Measurements from ENCODE around the gene OPN4.

Gene OPN4

DNA sequence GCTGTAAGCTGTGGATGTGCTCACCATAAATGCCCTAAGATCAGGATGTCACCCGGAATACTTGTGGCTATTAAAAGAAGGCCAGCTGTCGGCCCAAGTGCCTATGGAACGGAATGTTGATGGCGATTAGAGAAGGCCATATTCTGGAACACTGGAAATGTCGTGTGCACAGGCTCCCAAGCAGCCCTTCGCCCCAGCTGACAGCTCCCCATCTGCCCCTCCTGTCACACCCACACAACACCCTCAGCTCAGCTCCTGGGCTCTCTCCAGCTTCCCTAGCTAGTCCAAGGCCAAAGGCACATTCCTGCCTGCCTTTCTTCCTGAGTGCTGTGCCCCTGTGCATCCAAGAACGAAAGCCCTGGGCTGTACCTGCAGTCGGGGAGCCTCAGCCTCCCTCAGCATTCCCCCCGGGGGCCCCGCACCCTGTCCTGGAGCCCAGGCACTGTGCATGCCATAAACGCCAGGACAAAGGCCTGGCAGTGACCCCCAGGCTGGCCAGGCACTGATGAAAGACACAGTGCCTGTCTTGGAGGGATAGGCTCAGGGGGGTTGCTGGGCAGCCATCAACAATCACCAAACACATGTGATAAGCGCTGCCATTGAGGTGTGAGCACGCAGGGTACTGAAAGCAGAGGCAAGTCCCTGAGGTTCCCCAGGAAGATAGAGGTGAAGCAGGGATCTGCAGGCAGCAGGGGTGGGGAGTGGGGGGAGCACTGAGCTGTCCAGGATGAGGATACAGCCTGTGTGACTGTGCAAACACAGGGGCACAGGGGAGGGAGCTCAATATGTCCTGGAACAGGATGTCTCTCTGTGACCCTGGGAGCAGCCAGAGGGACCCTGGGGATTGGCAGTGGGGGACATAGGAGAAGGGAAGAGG lies 10.2 kb downstream of the OPN4 start:
- ATAC-seq: no peak
- Mint-ChIP-seq H3K4me3 (no peak overlapping the region), H3K27ac (no peak overlapping the region), H3K4me1 (no peaks in the 10 kb centered on the region), H3K9me3 (no peaks in the 10 kb centered on the region), H3K36me3 (no peaks in the 10 kb centered on the region)
- DNase-seq (ENCODE audit: low spot score in 2 of 2): no peak

DNA sequence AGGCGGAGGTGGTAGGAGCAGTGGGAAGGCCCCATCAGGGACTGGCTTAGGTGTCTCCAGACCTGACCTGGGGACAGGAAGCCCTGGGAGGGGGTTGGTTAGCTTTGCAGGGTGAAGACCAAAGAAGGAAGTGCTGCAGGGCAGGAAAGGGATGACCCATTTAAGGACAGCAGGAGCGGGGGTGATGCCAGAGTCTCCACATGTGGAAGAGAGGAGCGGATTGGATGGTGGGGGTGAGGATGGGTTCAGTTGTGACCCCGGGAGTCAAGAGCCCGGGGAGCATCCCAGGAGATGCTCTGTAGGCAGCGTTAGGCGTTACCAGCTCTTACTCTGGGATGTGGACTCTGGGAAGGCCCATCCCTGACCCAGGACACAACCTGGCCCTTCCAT lies 10.9 kb downstream of the OPN4 start:
- Mint-ChIP-seq H3K36me3 (no peaks in the 10 kb centered on the region), H3K27ac (no peak overlapping the region), H3K9me3 (no peaks in the 10 kb centered on the region), H3K4me1 (no peaks in the 10 kb centered on the region), H3K4me3 (no peak overlapping the region)
- ATAC-seq: no peak
- DNase-seq (ENCODE audit: low spot score in 2 of 2): no peak

DNA sequence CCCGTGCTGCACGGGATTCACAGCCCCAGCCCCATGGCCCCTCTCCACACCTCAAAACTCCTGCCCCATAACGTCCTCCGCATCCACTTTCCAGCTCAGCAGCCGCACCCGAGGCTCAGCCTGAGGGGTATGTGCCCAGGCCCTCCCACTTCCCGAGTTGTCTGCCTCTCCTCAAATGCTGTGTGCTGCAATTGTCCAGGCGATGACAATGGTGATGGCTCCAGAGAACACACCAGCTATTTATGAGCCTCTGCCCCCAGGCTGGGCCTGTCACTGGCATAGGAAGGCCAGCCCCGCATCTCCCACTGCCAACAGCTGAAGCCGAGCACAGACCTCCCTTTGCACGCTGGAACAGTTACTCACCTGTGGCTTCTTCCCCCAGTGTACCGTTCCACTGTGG lies 11.5 kb downstream of the OPN4 start:
- Mint-ChIP-seq H3K36me3 (no peaks in the 10 kb centered on the region), H3K9me3 (no peaks in the 10 kb centered on the region), H3K27ac (no peak overlapping the region), H3K4me1 (no peaks in the 10 kb centered on the region), H3K4me3 (no peak overlapping the region)
- DNase-seq (ENCODE audit: low spot score in 2 of 2) (no peak), ATAC-seq (no peak)

DNA sequence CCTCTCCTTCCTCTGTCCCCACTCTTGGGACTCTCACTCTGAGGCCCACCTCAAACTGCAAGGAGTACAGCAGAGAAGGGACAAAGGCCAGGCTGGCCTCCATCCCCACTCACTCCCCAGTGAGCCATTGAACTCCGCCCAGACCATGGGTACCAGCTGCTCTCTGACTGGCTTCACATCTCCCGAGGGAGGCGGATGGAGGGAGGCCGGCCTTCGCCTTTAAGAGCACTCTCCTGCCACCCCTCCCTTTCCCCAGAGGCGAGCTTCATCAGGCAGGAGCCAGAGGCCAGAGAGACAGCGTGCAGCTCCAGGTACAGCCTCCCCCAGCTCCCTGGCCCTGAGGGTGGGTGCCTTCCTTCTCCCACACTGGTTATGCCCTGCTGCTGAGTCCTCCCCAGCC lies 12.2 kb downstream of the OPN4 start:
- H3K4me3 Mint-ChIP-seq: no peak overlapping the region
- H3K27ac Mint-ChIP-seq: no peak overlapping the region
- no peaks in the 10 kb centered on the region for H3K9me3 Mint-ChIP-seq
- DNase-seq (ENCODE audit: low spot score in 2 of 2): no peak
- no peaks in the 10 kb centered on the region for H3K36me3 Mint-ChIP-seq
- ATAC-seq: no peak
- H3K4me1 Mint-ChIP-seq: no peaks in the 10 kb centered on the region

DNA sequence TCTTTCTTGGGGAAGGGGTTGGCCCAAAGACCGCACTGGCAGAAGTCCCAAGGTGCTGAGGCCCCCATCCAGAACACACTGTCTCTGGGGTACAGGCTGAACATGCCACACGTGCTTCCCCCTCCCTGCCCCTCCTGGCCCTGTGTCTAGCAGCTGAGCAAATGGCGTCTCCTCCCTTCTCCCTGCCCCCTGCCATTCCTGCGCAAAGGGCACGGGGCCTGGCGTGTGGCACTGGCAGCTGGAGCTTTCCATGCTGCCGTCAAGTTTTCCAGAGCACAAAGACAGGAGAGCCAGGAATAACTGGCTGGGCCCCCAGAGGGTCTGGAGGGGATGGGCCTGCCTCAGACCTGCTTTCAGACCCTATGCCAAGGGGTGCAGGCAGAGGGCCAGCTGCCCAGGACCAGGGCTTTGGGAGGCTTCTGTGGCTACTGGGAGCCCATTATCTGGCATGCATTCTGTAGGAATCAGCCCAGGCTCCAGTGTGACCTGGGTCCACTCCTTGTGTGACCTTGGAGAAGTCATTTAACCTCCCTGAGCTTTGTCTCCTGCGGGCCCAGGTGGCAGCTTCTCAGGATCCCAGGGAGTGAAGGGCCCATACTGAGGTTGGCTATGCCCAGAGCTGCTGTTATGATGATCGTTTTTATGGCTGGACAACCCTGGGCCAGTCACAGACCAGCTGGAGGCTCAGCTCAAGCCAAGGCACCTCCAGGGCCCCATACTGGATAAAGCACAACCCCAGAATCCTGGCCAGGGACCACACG lies 13.3 kb downstream of the OPN4 start:
- H3K36me3 Mint-ChIP-seq: no peaks in the 10 kb centered on the region

DNA sequence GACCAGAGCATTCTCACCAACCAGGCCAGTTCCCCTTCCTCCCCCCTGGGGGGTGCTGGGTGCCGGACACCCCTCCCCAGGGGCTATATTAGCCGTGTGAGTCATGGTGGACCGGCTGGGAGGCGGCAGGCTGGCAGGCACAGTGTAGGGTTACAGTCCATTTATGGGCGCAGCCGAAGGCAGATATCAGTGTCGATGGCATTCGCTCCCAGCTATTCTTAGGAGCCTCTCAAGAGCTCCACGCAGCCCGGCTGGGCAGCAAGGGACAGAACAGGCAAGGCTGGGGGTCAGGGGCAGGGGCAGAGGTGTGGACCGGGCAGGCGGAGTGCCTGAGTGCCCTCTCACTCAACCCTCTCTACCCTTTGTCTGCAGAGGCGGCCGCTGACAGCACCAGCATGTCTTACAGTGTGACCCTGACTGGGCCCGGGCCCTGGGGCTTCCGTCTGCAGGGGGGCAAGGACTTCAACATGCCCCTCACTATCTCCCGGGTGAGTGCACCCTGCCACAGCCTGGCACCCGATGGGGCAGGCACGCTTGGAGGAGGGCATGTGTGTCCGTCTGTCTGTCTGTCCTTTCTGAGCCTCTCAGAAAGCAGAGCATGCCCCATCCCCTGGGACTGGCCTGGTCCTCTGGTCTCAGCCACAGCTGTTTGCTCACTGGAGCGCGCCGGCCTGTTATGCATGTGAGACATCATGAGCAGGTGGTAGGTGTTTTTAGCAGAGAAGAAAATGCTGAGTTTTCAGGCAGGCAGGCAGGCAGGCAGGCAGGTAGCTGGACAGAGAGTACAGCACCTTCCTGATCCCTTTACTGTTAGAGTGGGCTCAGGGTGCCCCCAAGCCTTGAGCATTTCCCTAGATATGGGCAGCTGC lies 14.2 kb downstream of the OPN4 start, which contains the start of gene LDB3:
Gene LDB3 (plus strand): TSS at position 215 of the 869 bp plus-strand sequence. CDS start 181 bp downstream, at position 396.
- H3K36me3 Mint-ChIP-seq: no peaks in the 10 kb centered on the region
- no peak for ATAC-seq
- H3K4me3 Mint-ChIP-seq: no peak within 1 kb of the TSS
- no peaks in the 10 kb centered on the region for H3K9me3 Mint-ChIP-seq
- DNase-seq (ENCODE audit: low spot score in 2 of 2): no peak
- no peak within 1 kb of the TSS for H3K27ac Mint-ChIP-seq
- no peaks in the 10 kb centered on the region for H3K4me1 Mint-ChIP-seq

More for the DNA sequence above, 13.3 kb downstream of the OPN4 start:
- DNase-seq (ENCODE audit: low spot score in 2 of 2) (no peak), ATAC-seq (no peak)
- Mint-ChIP-seq H3K4me1 (no peaks in the 10 kb centered on the region), H3K4me3 (no peak overlapping the region), H3K27ac (no peak overlapping the region), H3K9me3 (no peaks in the 10 kb centered on the region)

DNA sequence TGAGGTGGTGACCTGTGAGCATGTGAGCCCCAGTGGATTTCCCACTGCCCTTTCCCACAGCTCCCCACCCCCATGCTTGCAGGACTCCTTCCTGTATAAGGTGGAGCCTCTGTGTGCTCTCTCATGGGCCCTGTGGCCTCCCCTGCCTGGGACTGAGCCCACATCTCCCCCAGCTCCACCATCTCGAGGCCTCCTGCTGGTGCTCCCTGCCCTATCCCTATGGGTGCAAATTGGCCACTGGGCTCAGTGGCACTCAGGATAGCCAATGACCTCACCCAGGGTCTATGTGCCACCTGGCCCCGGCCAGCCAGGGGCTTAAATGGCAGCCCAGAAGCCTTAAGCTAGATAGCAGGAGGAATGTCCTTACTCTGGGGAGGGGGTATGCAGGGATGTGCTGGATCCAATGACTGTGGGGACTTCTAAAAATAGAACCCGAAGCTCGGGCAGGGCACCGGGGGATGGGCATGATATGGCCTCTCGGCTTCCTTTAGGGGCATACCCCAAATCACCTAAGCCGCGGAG lies 16.0 kb downstream of the OPN4 start:
- H3K27ac Mint-ChIP-seq: no peak overlapping the region
- DNase-seq (ENCODE audit: low spot score in 2 of 2): no peak
- no peaks in the 10 kb centered on the region for H3K4me1 Mint-ChIP-seq
- no peaks in the 10 kb centered on the region for H3K9me3 Mint-ChIP-seq
- H3K4me3 Mint-ChIP-seq: no peak overlapping the region
- no peak for ATAC-seq
- H3K36me3 Mint-ChIP-seq: no peaks in the 10 kb centered on the region

DNA sequence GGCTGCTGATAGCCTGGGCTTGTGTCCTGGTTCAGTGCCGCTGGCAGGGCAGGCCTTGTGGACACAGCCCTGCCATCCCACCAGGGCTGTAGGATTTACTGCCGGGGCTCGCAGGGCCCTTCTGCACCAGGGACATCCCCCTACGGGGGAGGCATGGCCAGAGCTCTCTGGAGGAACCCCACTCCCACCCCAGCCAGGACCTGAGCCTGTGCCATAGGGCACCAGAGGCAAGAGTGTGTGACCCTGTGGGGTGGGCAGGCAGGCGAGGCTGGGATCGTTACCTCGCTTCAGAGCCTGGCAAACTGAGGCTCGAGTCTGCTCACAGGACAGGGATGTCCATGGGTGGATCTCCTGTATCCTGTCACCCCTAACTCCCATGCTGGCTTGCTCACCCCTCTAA lies 16.5 kb downstream of the OPN4 start:
- Mint-ChIP-seq H3K9me3 (no peaks in the 10 kb centered on the region), H3K4me3 (no peak overlapping the region), H3K36me3 (no peaks in the 10 kb centered on the region), H3K4me1 (no peaks in the 10 kb centered on the region), H3K27ac (no peak overlapping the region)
- ATAC-seq (no peak), DNase-seq (ENCODE audit: low spot score in 2 of 2) (no peak)

DNA sequence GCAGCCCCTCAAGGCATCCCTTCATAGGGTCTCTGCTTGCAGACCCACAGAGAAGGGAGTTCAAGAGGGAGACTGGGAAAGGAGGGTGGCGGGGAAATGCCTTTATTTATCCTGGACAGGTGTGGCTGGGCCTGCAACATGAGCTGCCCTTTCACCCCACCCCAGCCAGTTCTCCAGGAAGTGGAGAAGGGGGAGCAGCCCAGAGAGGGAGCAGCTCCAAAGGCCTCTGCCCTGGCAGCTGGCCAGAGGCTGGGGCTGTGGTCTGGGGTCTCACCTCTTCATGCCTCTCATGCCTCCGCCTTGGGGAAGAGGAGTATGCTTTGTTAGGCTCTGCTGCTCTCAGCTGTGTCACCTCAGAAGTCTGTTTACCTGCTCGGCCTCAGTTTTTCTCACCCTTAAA lies 17.1 kb downstream of the OPN4 start:
- H3K4me3 Mint-ChIP-seq: no peak overlapping the region
- no peaks in the 10 kb centered on the region for H3K36me3 Mint-ChIP-seq
- DNase-seq (ENCODE audit: low spot score in 2 of 2) (no peak), ATAC-seq (no peak)
- no peaks in the 10 kb centered on the region for H3K9me3 Mint-ChIP-seq
- no peaks in the 10 kb centered on the region for H3K4me1 Mint-ChIP-seq
- no peak overlapping the region for H3K27ac Mint-ChIP-seq

DNA sequence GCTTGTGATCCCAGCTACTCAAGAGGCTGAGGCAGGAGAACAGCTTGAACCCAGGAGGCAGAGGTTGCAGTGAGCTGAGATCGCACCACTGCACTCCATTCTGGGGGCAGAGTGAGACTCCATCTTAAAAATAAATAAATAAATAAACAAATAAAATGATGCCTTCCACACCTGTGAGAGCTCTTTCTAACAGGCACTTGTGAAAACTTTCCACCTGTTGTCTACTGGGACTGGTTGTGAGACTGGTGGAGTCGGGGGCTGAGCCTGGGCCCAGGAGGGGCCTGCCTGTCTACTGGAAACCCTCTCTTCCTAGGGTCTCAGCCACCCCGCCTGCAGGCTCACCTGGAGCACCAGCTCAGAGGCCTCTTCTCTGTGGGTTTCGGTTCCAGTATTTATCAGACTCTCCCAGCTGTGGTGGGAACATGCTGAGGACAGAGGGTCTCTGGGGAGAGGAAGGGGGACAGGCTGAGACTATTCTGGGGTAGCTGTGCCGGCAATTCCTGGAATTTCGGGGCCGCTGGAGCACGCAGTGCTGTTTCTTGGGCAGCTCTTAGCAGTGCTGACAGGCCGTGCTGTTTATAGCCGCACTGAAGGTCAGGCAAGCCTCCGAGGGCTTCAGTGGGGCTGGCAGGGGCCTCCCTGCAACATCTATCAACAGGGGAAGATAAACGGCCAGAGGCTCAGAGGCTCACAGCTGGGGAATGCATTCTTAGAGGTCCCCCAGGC lies 17.8 kb downstream of the OPN4 start:
- H3K27ac Mint-ChIP-seq: no peak overlapping the region
- no peak for ATAC-seq
- no peaks in the 10 kb centered on the region for H3K36me3 Mint-ChIP-seq
- no peaks in the 10 kb centered on the region for H3K4me1 Mint-ChIP-seq
- H3K9me3 Mint-ChIP-seq: no peaks in the 10 kb centered on the region
- no peak overlapping the region for H3K4me3 Mint-ChIP-seq
- DNase-seq (ENCODE audit: low spot score in 2 of 2): no peak

DNA sequence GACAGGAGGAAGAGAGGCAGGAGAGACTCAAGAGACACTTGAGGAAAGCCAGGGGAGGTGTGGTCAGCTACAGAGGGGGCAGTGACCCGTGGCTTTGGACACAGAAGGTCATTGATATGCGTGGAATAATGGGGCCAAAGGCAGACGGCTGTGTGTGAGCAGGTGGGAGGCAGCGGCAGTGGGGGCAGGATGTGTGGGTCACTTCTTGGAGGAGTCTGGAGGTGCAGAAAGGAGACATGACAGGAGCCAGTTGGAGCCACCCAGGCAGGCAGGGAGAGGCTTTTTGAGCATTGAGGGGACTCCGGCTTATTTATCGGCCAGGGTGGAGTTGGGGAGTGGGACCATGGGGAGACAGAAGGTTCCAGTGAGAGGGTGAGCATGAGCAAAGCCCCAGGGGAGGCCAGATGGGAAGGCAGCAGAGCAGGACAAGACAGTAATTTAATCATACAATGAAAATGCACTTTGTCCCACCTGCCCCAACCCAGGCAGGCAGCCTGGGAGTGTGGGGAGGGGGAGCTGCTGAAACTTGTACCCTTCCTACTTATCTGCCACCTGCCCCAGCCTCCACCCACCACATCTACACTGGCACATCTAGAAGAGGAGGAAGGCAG lies 19.0 kb downstream of the OPN4 start:
- Mint-ChIP-seq H3K9me3 (no peaks in the 10 kb centered on the region), H3K27ac (no peak overlapping the region), H3K36me3 (no peaks in the 10 kb centered on the region), H3K4me1 (no peaks in the 10 kb centered on the region), H3K4me3 (no peak overlapping the region)
- ATAC-seq (no peak), DNase-seq (ENCODE audit: low spot score in 2 of 2) (no peak)

DNA sequence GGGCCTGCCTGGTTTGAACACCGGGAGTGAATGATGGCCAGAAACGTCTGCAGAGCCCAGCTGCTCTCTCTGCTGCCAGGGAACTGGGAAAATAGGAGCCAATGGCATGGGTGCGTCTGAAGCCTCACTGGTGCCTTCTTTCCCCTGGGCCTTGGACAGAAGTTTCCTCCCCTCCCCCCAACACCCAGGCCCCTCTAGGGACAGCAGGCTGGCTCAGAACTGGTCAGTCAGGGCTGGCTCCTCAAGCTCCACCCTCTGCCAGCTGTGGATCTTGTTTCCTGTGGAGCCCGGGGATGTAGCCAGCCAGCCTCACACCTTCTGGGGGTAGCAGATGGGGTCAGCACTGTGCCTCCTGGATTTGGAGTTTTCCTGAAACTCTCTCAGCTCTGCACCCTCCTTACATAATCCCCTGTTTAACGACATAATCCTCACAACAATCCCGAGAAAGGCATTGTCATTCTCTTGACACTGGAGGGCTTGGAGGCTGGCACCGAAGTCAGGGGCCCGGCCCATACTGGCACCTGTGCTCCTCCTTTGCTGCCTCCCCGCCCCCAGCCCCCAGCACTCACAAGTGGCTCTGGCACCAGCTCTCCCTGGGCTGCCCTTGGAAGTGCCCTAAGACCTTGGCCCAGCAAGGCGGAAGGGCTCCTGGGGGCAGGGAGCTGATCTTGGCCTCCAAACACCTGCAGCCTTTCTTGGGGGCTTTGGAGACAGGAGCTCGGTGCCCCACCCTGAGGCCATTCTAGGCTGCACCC lies 19.7 kb downstream of the OPN4 start:
- no peak for DNase-seq (ENCODE audit: low spot score in 2 of 2)
- no peaks in the 10 kb centered on the region for H3K36me3 Mint-ChIP-seq
- H3K4me3 Mint-ChIP-seq: no peak overlapping the region
- no peaks in the 10 kb centered on the region for H3K4me1 Mint-ChIP-seq
- no peak overlapping the region for H3K27ac Mint-ChIP-seq
- no peaks in the 10 kb centered on the region for H3K9me3 Mint-ChIP-seq
- ATAC-seq: no peak

DNA sequence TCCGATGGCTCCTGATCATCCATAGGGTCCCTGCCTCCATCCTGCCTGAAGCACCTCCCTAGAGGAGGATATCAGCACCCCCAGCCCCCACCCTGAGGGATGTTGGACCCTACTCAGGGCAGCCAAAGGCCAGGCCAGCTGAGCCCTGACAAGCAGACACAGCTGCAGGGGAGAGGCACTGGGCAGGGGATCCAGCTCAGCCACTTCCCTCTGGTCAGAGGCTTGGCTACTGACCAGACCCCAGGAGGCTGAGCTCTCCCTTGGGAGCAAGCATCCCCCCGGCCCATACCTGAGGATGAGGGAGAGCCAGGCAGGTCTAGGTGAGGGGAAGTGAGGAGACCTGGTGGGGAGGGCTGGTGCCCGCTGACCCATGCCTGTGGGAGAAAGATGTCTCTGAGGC lies 20.6 kb downstream of the OPN4 start:
- Mint-ChIP-seq H3K4me3 (no peak overlapping the region), H3K4me1 (no peaks in the 10 kb centered on the region), H3K9me3 (no peaks in the 10 kb centered on the region), H3K36me3 (no peaks in the 10 kb centered on the region), H3K27ac (no peak overlapping the region)
- peak; percentile 5 for ATAC-seq
- DNase-seq (ENCODE audit: low spot score in 2 of 2): no peak

DNA sequence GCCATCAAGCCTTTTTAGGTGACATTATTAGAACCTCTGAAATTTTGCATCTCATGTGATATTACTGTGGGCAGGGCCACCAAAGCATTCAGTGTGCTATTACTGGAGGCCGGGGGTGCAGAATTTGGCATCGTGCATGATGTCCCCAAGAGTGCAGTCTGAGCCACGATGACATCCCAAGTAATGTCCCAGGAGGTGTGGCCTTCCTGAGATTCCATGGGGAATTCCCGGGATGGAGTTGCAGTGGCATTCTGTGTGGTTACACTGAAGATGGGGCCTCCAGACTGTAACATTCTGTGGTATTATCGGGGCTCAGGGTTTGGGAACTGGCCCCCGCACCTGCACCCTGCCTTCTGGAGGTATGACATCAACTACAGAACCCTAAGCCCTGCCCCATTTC lies 23.0 kb downstream of the OPN4 start:
- Mint-ChIP-seq H3K4me3 (no peak overlapping the region), H3K36me3 (no peaks in the 10 kb centered on the region)

More for the DNA sequence above, 23.0 kb downstream of the OPN4 start:
- Mint-ChIP-seq H3K9me3 (no peaks in the 10 kb centered on the region), H3K4me1 (no peaks in the 10 kb centered on the region), H3K27ac (no peak overlapping the region)
- DNase-seq (ENCODE audit: low spot score in 2 of 2) (no peak), ATAC-seq (no peak)
